HFF-Myc (cell line): Measurements from ENCODE around the gene ZC2HC1B.

Source experiments
- DNase-seq: peaks from one replicate; pipeline ENCODE4 v3.0.0-alpha.2; 2011; ENCODE audit warnings: low read depth; ENCODE audit errors: extremely low read depth
- H3K4me3 ChIP-seq: replicated peaks from 2 replicates; pipeline ENCODE4 v1.5.1; 2011; ENCODE audit warnings: low read depth, mild to moderate bottlenecking, control low read depth, low read length
- TF ChIP-seq, protein P1 (sequence below): IDR thresholded peaks from 2 replicates; pipeline ENCODE4 v1.5.1; 2012; ENCODE audit warnings: mild to moderate bottlenecking, low read depth, low read length, control low read depth; ENCODE audit errors: missing control alignments

The ZC2HC1B gene

GRCh38 chr6:143882401-143882930, 18.2 kb downstream of the ZC2HC1B start:
- TF ChIP-seq, protein P1, sequence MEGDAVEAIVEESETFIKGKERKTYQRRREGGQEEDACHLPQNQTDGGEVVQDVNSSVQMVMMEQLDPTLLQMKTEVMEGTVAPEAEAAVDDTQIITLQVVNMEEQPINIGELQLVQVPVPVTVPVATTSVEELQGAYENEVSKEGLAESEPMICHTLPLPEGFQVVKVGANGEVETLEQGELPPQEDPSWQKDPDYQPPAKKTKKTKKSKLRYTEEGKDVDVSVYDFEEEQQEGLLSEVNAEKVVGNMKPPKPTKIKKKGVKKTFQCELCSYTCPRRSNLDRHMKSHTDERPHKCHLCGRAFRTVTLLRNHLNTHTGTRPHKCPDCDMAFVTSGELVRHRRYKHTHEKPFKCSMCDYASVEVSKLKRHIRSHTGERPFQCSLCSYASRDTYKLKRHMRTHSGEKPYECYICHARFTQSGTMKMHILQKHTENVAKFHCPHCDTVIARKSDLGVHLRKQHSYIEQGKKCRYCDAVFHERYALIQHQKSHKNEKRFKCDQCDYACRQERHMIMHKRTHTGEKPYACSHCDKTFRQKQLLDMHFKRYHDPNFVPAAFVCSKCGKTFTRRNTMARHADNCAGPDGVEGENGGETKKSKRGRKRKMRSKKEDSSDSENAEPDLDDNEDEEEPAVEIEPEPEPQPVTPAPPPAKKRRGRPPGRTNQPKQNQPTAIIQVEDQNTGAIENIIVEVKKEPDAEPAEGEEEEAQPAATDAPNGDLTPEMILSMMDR = no peak
- H3K4me3 ChIP-seq = no peak overlapping the region
- no peak for DNase-seq

- H3K4me3 ChIP-seq = no peak overlapping the region
- DNase-seq = peak; percentile 55
- TF ChIP-seq, protein P1 = no peak
Observed at GRCh38 chr6:143884216-143884900, 20.1 kb downstream of the ZC2HC1B start.

DNA sequence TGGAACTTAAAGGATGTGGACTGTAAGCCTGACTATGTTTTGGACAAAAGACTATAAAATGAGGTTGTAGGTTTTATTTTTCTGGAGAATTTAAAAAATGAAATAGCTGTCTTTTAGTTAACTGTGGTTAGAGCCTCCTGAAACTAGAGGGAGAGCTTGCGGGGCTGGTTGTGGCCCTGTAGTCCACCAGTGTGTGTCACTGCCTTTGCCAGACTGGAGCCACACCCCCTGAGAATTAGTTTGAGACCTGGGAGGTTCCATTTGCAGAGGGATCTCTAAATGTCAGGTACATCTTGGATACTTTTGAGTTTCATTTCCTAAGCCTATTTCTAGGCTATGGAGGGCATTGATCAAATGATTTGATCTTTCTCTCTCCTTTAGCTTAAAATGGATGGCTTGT, 20.8 kb downstream of the ZC2HC1B start:
- DNase-seq = no peak
- TF ChIP-seq, protein P1 = no peak
- no peak overlapping the region for H3K4me3 ChIP-seq

GRCh38 chr6:143894655-143895054, 30.4 kb downstream of the ZC2HC1B start:
- no peak overlapping the region for H3K4me3 ChIP-seq
- DNase-seq = no peak
- TF ChIP-seq, protein P1 = no peak

GRCh38 chr6:143896126-143896860, 32.0 kb downstream of the ZC2HC1B start:
- no peak for DNase-seq
- H3K4me3 ChIP-seq = no peak overlapping the region
- TF ChIP-seq, protein P1 = no peak

DNA sequence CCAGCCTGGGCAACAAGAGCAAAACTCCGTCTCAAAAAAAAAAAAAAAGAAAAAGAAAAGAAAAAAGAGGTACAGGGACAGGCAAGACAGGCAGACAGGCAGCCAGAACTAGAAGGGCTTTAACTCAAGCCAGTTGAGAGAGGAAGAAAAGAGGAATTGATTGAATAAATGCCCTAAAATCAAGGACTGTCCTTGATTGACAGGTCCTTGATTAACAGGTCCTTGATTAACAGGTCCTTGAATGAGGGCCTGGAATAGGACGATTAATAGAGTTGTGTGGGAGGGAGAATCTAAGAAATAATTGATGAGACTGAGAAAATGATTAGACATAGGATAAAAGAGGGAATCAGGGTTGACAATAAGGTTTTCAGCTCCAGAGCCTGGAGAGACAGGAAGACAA, 36.1 kb downstream of the ZC2HC1B start:
- no peak for DNase-seq
- TF ChIP-seq, protein P1 = no peak
- H3K4me3 ChIP-seq = no peak overlapping the region
